22Rv1 (cell line): Measurements from ENCODE around the gene CYP2W1.

Source experiments
- CTCF ChIP-seq: fragments of 450-650 bp; IDR thresholded peaks from 2 replicates; pipeline ENCODE4 v1.5.1; 2017; ENCODE audit warnings: mild to moderate bottlenecking
- ZFX ChIP-seq: fragments of 450-650 bp; IDR thresholded peaks from 2 replicates; pipeline ENCODE4 v1.6.1; 2017; ENCODE audit warnings: antibody characterized with exemption, borderline replicate concordance

DNA sequence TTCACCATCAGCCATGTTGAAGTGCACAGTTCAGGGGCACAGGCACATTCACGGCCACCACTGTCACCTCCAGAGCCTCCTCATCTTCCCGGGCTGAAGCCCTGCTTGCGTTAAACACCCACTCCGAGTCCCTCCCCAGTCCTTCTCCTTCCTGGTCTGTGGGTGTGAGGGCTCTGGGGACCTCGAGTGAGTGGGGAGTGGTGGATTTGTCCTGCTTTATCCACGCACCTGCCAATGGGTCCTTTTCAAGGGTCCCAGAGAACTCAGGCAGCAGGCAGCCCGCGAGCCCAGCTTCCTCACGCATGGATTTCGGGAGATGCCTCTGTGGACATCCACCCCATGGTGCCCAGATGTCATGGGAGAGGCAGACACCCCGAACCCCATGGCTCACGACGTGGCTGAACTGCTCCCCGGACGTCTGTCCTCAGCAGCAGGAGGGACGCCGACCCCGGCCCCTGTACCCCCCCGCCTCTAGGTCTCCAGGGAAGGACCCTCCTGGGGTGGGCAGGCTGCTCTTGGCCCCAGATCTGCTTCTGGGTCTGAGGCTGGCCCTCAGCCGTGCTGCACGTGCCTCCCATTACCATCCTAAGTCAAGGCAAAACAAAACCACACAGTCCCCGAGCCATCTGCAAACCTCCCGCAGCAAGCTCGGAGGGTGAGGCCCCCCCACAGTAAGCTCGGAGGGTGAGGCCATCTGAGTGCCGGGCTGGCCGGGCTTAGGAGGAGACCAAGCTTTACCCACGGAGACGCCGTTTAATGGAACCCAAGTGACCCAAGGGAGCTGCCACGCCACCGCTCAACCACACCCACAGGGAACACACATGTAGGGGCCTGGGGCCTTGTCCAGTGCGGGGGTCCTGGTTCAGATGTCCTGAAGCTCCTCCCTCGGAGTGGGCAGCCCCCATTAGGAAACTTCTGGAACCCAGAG is 9.0 kb downstream of the CYP2W1 start:
- no peak for TF ChIP-seq CTCF
- TF ChIP-seq ZFX: no peak
